Panc1 (cell line): ENCODE data around the gene CCDC148. TPM values are rescaled to one million over a fixed set of nuclear protein-coding genes. Genes with fewer than 3 reads are reported as not detected.

ENCODE experiments used
- ATAC-seq: fragments of 200-7000 bp; cut with Tn5 transposase; 2 replicates; pipeline ENCODE4 v1.9.1; 2020; ENCODE audit warnings: mild to moderate bottlenecking, moderate library complexity
- BruUV-seq: library from RNA; stranded (reverse); fragments of 400-500 nt; replicated peaks from 2 replicates; lab custom pipeline; 2021; lab: Mats Ljungman, UMichigan
- CTCF ChIA-PET: fragments of 300-600 bp; sonication (Branson Sonifier 250); formaldehyde crosslinking; loops from one replicate; lab custom pipeline; 2022; ENCODE audit warnings: antibody characterized with exemption; lab: Charles Lee
- POLR2A ChIA-PET: fragments of 300-600 bp; sonication (Branson Sonifier 250); formaldehyde crosslinking; loops from one replicate; lab custom pipeline; 2022; ENCODE audit warnings: antibody characterized with exemption; lab: Charles Lee
- DNase-seq: peaks from one replicate; pipeline ENCODE4 v3.0.0-alpha.2; 2010; ENCODE audit warnings: low read depth, low spot score
- H3K27ac ChIP-seq: 2 replicates; pipeline ENCODE4 v1.5.1; 2011; ENCODE audit warnings: mild to moderate bottlenecking, low read length, inconsistent platforms
- H3K27me3 ChIP-seq: fragments of 200-500 bp; sonication (Bioruptor generic); 2 replicates; pipeline ENCODE4 v1.6.0; 2014; ENCODE audit warnings: low read length, inconsistent platforms; ENCODE audit not compliant: control insufficient read depth, insufficient read depth
- H3K36me3 ChIP-seq: fragments of 200-500 bp; sonication (Bioruptor generic); 2 replicates; pipeline ENCODE4 v1.5.1; 2014; ENCODE audit warnings: inconsistent platforms, mild to moderate bottlenecking, low read length, moderate library complexity; ENCODE audit not compliant: control insufficient read depth, insufficient read depth
- H3K4me1 ChIP-seq: 2 replicates; pipeline ENCODE4 v1.5.1; 2011; ENCODE audit warnings: inconsistent platforms, mild to moderate bottlenecking, low read length, moderate library complexity; ENCODE audit not compliant: control insufficient read depth, insufficient read depth
- H3K4me3 ChIP-seq, 2 experiments: 2 replicates each; pipeline ENCODE4 v1.5.1; 2011 to 2012; ENCODE audit warnings: low read depth in 2 of 2, low read length in 2 of 2, mild to moderate bottlenecking in 2 of 2, inconsistent platforms in 1 of 2, moderate library complexity in 1 of 2
- H3K9me3 ChIP-seq: fragments of 200-500 bp; sonication (Bioruptor generic); 2 replicates; pipeline ENCODE4 v1.5.1; 2014; ENCODE audit warnings: low read depth, mild to moderate bottlenecking, inconsistent platforms, low read length, moderate library complexity; ENCODE audit not compliant: control insufficient read depth, insufficient read depth
- POLR2AphosphoS5 ChIP-seq: IDR thresholded peaks from 2 replicates; pipeline ENCODE4 v1.6.1; 2012; ENCODE audit warnings: mild to moderate bottlenecking, low read depth, low read length, moderate library complexity
- SIN3A ChIP-seq: IDR thresholded peaks from 2 replicates; pipeline ENCODE4 v1.6.1; 2012; ENCODE audit warnings: low read depth, mild to moderate bottlenecking, low read length, moderate library complexity, borderline replicate concordance; ENCODE audit not compliant: insufficient read depth
- TCF7L2 ChIP-seq: IDR thresholded peaks from 2 replicates; pipeline ENCODE4 v1.6.1; 2011; ENCODE audit warnings: mild to moderate bottlenecking, low read depth, low read length, inconsistent platforms
- in situ Hi-C: cut with HindIII; loops from 2 replicates; pipeline ENCODE4 v1.10.0; 2016; ENCODE audit warnings: low sequenced_read_pairs, low pct_unique_long_range_greater_than_20kb
- intact Hi-C: fragments of 100-400 bp; cut with micrococcal nuclease; formaldehyde crosslinking; loops from one replicate; pipeline ENCODE4 v1.10.0; 2022; ENCODE audit not compliant: unreplicated experiment
- total RNA-seq: library from RNA; stranded (reverse); gene quantifications from one replicate; pipeline ENCODE4 v1.2.1, GENCODE V29; 2021; ENCODE audit not compliant: unreplicated experiment
- TF ChIP-seq, protein P1 (sequence below), 2 experiments: IDR thresholded peaks; 2 replicates each; pipeline ENCODE4 v1.6.1; 2011 to 2012; ENCODE audit warnings: low read depth in 2 of 2, control low read depth in 1 of 2, low read length in 1 of 2, mild to moderate bottlenecking in 1 of 2, moderate library complexity in 1 of 2; ENCODE audit not compliant: insufficient read depth in 1 of 2
- TF ChIP-seq, protein P2 (sequence below): fragments of 450-650 bp; IDR thresholded peaks from 2 replicates; pipeline ENCODE4 v1.5.1; 2017; ENCODE audit warnings: mild to moderate bottlenecking

Gene CCDC148
- total RNA-seq, 1 experiment from 2014 or later, result 0.92 TPM

DNA sequence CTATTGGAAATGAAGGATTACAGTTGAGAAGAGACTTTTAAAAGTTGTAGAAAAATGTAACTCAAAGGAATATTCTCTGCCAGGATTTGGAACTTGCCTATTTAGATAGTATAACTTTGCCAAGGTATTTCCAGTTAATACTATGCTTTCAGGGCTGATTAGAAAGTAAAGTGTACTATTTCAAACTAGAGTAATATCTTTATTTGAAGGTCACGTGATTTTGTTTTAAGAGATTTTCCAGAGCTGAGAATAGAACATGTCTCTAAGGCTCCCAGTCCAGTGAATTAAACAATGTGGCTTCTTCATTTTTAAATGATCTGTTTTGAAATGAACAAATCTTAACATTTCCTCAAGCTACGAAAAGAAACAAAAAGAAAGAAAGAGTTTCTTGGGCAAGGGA lies 53.9 kb downstream of the CCDC148 start:
- ATAC-seq (no peak), DNase-seq (no peak)
- Histone ChIP-seq H3K27me3 (no peaks in the 10 kb centered on the region), H3K36me3 (no peaks in the 10 kb centered on the region), H3K4me3 (no peak overlapping the region), H3K27ac (no peak overlapping the region), H3K9me3 (no peaks in the 10 kb centered on the region), H3K4me1 (no peaks in the 10 kb centered on the region; the same call in 1 of the 2 replicates)
- ChIA-PET POLR2A (no interaction called here), CTCF (no interaction called here)
- BruUV-seq, result no TSS peak
- in situ Hi-C loops (no loop called here), intact Hi-C loops (no loop called here)
- no peak for TF ChIP-seq TCF7L2
- TF ChIP-seq SIN3A, result no peak

DNA sequence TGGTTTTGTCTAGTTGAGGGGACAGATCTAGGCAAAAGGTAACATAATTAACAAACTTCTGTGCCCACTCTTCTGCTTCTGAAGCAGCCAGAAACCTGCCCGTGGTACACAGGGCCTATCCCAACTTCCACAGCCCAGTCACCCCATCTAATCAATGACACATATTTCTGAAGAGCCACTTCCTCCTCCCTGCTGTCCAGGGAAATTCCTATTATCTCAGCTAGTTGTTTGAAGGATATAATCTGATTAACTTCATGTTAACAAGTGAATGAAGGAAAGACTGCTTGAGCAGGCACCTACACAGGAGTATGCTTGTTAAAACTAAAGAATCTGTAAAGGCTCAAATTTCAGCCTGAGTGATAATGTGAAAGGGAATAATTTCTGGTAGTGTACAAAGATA lies 61.4 kb downstream of the CCDC148 start:
- H3K27ac ChIP-seq, result no peak overlapping the region
- H3K9me3 ChIP-seq, result no peaks in the 10 kb centered on the region
- no peak for ATAC-seq
- in situ Hi-C loops (no loop called here), intact Hi-C loops (no loop called here)
- H3K36me3 ChIP-seq, result no peaks in the 10 kb centered on the region
- ChIA-PET CTCF (no interaction called here), POLR2A (no interaction called here)
- no peaks in the 10 kb centered on the region for H3K27me3 ChIP-seq
- H3K4me1 ChIP-seq, result no peaks in the 10 kb centered on the region
- TF ChIP-seq, protein P1, sequence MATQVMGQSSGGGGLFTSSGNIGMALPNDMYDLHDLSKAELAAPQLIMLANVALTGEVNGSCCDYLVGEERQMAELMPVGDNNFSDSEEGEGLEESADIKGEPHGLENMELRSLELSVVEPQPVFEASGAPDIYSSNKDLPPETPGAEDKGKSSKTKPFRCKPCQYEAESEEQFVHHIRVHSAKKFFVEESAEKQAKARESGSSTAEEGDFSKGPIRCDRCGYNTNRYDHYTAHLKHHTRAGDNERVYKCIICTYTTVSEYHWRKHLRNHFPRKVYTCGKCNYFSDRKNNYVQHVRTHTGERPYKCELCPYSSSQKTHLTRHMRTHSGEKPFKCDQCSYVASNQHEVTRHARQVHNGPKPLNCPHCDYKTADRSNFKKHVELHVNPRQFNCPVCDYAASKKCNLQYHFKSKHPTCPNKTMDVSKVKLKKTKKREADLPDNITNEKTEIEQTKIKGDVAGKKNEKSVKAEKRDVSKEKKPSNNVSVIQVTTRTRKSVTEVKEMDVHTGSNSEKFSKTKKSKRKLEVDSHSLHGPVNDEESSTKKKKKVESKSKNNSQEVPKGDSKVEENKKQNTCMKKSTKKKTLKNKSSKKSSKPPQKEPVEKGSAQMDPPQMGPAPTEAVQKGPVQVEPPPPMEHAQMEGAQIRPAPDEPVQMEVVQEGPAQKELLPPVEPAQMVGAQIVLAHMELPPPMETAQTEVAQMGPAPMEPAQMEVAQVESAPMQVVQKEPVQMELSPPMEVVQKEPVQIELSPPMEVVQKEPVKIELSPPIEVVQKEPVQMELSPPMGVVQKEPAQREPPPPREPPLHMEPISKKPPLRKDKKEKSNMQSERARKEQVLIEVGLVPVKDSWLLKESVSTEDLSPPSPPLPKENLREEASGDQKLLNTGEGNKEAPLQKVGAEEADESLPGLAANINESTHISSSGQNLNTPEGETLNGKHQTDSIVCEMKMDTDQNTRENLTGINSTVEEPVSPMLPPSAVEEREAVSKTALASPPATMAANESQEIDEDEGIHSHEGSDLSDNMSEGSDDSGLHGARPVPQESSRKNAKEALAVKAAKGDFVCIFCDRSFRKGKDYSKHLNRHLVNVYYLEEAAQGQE (IDR thresholded peaks at IDR 0.05; ENCODE audit: insufficient read depth in 1 of 2, low read depth in 2 of 2, low read length in 1 of 2), result no peak
- TF ChIP-seq POLR2AphosphoS5 (no peak), SIN3A (no peak), TCF7L2 (no peak)
- TF ChIP-seq, protein P2, sequence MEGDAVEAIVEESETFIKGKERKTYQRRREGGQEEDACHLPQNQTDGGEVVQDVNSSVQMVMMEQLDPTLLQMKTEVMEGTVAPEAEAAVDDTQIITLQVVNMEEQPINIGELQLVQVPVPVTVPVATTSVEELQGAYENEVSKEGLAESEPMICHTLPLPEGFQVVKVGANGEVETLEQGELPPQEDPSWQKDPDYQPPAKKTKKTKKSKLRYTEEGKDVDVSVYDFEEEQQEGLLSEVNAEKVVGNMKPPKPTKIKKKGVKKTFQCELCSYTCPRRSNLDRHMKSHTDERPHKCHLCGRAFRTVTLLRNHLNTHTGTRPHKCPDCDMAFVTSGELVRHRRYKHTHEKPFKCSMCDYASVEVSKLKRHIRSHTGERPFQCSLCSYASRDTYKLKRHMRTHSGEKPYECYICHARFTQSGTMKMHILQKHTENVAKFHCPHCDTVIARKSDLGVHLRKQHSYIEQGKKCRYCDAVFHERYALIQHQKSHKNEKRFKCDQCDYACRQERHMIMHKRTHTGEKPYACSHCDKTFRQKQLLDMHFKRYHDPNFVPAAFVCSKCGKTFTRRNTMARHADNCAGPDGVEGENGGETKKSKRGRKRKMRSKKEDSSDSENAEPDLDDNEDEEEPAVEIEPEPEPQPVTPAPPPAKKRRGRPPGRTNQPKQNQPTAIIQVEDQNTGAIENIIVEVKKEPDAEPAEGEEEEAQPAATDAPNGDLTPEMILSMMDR, result no peak
- DNase-seq, result no peak
- BruUV-seq, result no TSS peak
- H3K4me3 ChIP-seq, result no peak overlapping the region

DNA sequence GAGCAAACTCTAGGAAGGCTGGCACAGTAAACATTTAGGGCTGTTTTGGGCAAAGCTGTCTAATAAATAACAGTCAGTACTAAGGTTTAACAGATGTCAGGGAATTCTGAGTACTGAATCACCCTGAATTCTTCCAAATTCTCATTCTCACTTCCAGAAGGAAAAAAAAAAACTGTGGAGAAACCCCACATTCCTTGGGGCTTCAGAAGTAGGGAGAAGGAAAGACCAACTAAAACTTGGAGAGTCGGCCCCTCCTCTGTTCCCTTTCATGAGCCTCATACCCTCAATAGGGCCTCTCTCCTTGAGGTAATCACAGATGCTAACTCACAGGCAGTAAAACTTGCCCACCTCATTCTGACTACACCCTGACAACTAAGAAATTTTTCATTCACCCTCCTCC lies 62.1 kb downstream of the CCDC148 start:
- intact Hi-C loops (no loop called here), in situ Hi-C loops (no loop called here)
- H3K4me3 ChIP-seq, result no peak overlapping the region
- H3K36me3 ChIP-seq, result no peaks in the 10 kb centered on the region
- H3K27ac ChIP-seq, result no peak overlapping the region
- POLR2A ChIA-PET, result no interaction called here
- no peaks in the 10 kb centered on the region for H3K27me3 ChIP-seq
- TF ChIP-seq SIN3A (no peak), TCF7L2 (no peak), POLR2AphosphoS5 (no peak)
- TF ChIP-seq, protein P2, result no peak
- TF ChIP-seq, protein P1 (IDR thresholded peaks at IDR 0.05; ENCODE audit: insufficient read depth in 1 of 2, low read depth in 2 of 2, low read length in 1 of 2), result no peak
- no peaks in the 10 kb centered on the region for H3K9me3 ChIP-seq
- DNase-seq (no peak), ATAC-seq (no peak)
- no peaks in the 10 kb centered on the region for H3K4me1 ChIP-seq
- BruUV-seq, result no TSS peak
- CTCF ChIA-PET, result no interaction called here
